T47D (cell line): ENCODE measurements around the gene LAMC3.

Experiments used
- DNase-seq, 2 experiments: peaks; one replicate each; pipeline versions ENCODE4 v3.0.0 to v3.0.0-alpha.2; 2011 to 2012; ENCODE audit warnings: low read depth in 1 of 2, low spot score in 1 of 2
- JUND ChIP-seq: IDR thresholded peaks from 2 replicates; pipeline ENCODE4 v1.6.1; 2012; ENCODE audit warnings: low read depth
- in situ Hi-C: cut with HindIII; loops from 2 replicates; pipeline ENCODE4 v1.10.0; 2016; ENCODE audit warnings: low sequenced_read_pairs, low pct_unique_long_range_greater_than_20kb

LAMC3 gene

DNA sequence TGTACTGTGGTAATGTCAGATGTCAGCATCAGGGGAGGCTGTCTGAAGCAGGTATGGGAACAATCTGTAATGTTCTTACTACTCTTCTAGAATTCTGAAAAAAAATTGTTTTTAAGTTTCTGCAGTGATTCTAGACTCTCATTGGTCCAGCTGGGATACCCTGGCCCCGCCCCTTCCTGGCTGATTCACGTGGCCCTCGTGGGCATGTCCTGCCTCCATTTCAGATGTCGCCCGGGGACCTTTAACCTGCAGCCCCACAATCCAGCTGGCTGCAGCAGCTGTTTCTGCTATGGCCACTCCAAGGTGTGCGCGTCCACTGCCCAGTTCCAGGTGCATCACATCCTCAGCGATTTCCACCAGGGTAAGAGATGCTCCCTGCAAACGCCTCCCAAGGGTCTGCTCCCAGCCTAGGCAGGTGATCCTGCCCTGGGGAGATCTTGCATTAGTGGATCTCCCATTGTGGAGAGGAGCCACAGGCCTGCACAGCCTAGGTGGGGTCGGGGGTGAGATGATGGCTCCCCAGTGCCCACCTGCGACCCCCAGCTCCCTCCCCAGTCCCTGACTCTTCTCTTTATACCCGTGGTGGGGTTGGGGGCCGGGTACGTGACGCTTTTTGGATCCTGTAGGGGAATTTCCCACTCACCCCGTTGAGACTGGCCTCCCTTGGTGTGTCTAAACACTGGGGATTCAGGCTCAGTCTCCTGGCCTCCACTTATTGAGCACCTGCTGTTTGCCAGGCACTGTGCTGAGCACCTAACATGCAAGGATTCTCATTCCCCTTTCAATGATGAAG is 36.5 kb downstream of the LAMC3 start:
- no peak for DNase-seq
- no peak for TF ChIP-seq JUND
- in situ Hi-C loops, result no loop called here

DNA sequence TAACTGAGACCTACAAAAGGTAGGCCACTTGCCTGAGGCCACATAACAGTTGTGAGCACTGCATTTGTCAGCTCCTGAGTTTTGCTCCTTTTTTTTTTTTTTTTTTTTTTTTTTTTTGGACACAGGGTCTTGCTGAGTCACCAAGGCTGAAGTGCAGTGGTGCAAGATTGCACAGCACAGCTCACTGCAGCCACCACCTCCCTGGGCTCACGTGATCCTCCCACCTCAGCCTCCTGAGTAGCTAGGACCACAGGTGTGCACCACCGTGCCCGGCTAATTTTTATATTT is 37.1 kb downstream of the LAMC3 start:
- no peak for TF ChIP-seq JUND
- in situ Hi-C loops, result no loop called here

DNA sequence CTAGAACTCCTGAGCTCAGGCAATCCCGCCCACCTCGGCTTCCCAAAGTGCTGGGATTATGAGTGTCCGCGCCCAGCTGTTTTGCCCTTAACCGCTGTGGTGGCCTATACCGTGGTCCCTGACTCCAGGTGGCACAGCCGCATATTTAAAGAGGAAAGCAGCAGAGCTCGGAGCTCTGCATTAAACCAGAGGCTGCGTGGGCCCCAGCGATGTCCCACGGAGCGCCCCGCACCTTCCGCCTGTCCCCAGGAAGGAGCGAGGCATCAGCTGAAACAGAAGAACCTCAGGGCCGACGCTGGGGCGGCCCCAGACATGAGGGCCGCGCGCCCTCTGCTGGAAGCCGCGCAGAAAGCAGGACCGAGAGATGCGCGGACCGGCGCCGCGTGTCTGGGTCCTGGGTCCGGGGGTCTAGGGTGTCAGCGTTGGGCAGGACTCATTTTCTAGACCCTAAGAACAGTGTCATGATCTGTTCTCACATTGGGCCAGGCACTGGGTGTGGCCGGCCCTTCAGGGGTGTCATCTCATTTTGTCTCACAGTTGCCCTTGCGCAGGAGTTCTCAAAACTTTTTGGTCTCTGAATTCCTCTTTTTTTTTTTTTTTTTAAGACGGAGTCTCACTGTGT is 37.7 kb downstream of the LAMC3 start:
- in situ Hi-C loops, result no loop called here
- peak; percentile 66 to 78 for DNase-seq
- TF ChIP-seq JUND, result no peak

More for the DNA sequence above, 37.1 kb downstream of the LAMC3 start:
- DNase-seq, result no peak

DNA sequence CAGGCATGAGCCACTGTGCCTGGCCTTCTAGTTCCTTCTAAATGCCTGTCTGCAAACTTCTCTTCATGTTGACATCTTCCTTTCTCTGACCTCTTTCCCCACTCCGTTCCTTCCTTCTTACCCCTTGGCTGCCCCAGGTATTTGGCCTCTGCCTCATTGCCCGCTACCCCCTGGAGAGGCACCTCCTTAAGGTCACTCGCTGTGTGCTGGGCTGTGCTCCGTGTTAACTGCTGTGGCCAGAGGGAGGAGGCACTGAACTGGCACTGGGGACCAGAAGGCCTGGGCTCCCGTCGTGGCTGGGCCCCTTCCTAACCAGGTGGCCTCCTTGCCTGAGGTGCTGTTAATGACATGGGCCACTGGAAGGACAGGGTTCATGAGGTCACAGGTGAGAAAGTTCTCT is 39.4 kb downstream of the LAMC3 start:
- no peak for DNase-seq

GRCh38 chr9:131048820-131049219 is 39.8 kb downstream of the LAMC3 start:
- no peak for DNase-seq
- TF ChIP-seq JUND, result no peak
- in situ Hi-C loops, result no loop called here

More for the DNA sequence above, 39.4 kb downstream of the LAMC3 start:
- TF ChIP-seq JUND, result no peak
- in situ Hi-C loops, result no loop called here

- in situ Hi-C loops, result no loop called here
- no peak for DNase-seq
These were observed 41.1 kb downstream of the LAMC3 start for GRCh38 chr9:131049829-131050715.

DNA sequence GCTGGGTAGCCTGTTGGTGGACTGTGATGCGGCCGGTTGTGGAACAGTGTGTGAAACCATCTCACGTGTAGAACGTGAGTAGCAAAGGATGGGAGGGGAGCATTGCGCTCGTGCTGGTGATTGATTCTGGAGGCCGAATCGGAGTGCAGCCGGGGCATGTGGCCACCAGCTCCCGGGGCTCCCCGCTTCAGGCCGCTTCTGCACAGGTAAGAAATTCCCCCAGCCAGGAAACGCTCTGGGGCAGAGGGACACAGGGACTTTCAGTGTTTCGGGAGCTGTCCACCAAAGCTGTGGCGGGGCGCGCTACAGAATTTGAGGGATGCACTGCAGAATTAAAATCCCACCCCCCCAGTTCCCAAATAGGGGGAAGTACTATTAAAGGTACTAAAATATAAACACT is 41.9 kb downstream of the LAMC3 start:
- in situ Hi-C loops, result no loop called here
- no peak for DNase-seq
- TF ChIP-seq JUND, result no peak

More at GRCh38 chr9:131049829-131050715, 41.1 kb downstream of the LAMC3 start:
- TF ChIP-seq JUND, result no peak

- DNase-seq, result no peak
- in situ Hi-C loops, result no loop called here
- no peak for TF ChIP-seq JUND
These were observed 42.9 kb downstream of the LAMC3 start for GRCh38 chr9:131051592-131052517.

- no peak for DNase-seq
- in situ Hi-C loops, result no loop called here
- no peak for TF ChIP-seq JUND
These were observed 44.9 kb downstream of the LAMC3 start for GRCh38 chr9:131053896-131054295.

DNA sequence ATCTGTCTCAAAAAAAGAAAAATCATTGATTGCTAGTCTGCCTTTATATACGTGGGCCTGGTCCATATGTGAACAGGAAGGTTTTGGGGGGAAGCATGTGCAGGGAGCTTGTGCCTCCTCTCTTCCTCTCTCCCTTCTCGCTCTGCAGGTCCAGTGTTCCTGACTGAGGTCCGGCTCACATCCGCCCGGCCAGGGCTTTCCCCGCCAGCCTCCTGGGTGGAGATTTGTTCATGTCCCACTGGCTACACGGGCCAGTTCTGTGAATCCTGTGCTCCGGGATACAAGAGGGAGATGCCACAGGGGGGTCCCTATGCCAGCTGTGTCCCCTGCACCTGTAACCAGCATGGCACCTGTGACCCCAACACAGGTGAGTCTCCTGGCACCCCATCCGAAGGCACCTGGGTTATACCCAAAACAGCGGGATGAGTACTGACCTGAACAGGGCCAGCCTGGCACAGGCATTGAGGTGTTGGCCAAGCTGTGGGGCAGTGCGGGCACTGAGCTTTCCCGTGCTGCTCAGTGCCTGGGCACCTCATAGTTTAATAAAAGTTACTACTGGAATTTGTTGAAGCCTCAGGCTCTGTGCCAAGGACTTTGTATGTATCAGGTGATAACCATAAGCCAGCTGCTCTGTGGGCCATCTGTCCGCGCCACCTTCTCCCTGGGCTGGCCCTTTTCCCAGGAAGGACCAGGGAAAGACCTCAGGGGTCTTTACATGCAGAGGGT is 48.0 kb downstream of the LAMC3 start:
- DNase-seq, result no peak
- no peak for TF ChIP-seq JUND
- in situ Hi-C loops, result no loop called here

- TF ChIP-seq JUND, result no peak
- in situ Hi-C loops, result no loop called here
- DNase-seq, result no peak
These were observed 52.1 kb downstream of the LAMC3 start for GRCh38 chr9:131060900-131061630.
